Left renal cortex interstitium (tissue), 4 donors: ENCODE results near the gene PRDX6. TPM values are rescaled to one million over a fixed set of nuclear protein-coding genes. Genes with fewer than 3 reads are reported as not detected.

Experiments
- polyA plus RNA-seq, 4 donors: library from polyadenylated mRNA; unstranded; fragments of 120-200 nt; gene quantifications; one replicate each; pipeline ENCODE4 v1.2.1, GENCODE V29; 2013; ENCODE audit not compliant: insufficient read length in 4 of 4

The PRDX6 gene
- polyA plus RNA-seq, 4 donors, result 313 to 359 (median 334) TPM

Other genes starting within 250 kb of the PRDX6 start
- under 1 TPM in 3 of 4 donors, not detected in 1; 0.18 to 0.52 (median 0.18) TPM for gene SLC9C2, start 125.7 kb downstream of the PRDX6 start, polyA plus RNA-seq
- gene TEX50, start 158.0 kb downstream of the PRDX6 start, polyA plus RNA-seq, result not detected
- 1 to 10 TPM; 4.8 to 5.6 (median 5.3) TPM for gene ANKRD45, start 192.5 kb downstream of the PRDX6 start, polyA plus RNA-seq
- 10 to 100 TPM; 22.1 to 25.5 (median 24.4) TPM for gene KLHL20, start 237.6 kb downstream of the PRDX6 start, polyA plus RNA-seq